GM12873 (cell line): ENCODE measurements around the gene NKX6-2.

Source experiments
- CTCF ChIP-seq: IDR thresholded peaks from 2 replicates; pipeline ENCODE4 v1.5.1; 2012; ENCODE audit warnings: low read depth, mild to moderate bottlenecking, moderate library complexity, low read length, control low read depth; ENCODE audit not compliant: insufficient read depth; ENCODE audit errors: missing control alignments

Gene NKX6-2

GRCh38 chr10:132806110-132806509 is 20.2 kb upstream of the NKX6-2 start:
- no peak for TF ChIP-seq CTCF

GRCh38 chr10:132805599-132805998 is 19.7 kb upstream of the NKX6-2 start:
- no peak for TF ChIP-seq CTCF

GRCh38 chr10:132804785-132805426 is 19.0 kb upstream of the NKX6-2 start:
- TF ChIP-seq CTCF = no peak

GRCh38 chr10:132804287-132804686 is 18.3 kb upstream of the NKX6-2 start:
- no peak for TF ChIP-seq CTCF

- no peak for TF ChIP-seq CTCF
These were observed 17.7 kb upstream of the NKX6-2 start for GRCh38 chr10:132803416-132804210.

GRCh38 chr10:132802694-132803320 is 16.9 kb upstream of the NKX6-2 start:
- TF ChIP-seq CTCF = no peak

- TF ChIP-seq CTCF = no peak
These were observed 16.1 kb upstream of the NKX6-2 start for GRCh38 chr10:132802048-132802447.
